GM12878 (cell line): ENCODE measurements around the gene ASB15. TPM values are rescaled to one million over a fixed set of nuclear protein-coding genes. Genes with fewer than 3 reads are reported as not detected.

Experiments
- ATF3 ChIP-seq: IDR thresholded peaks from 2 replicates; pipeline ENCODE4 v1.6.1; 2011; ENCODE audit warnings: low read depth, mild to moderate bottlenecking, low read length, moderate library complexity, borderline replicate concordance; ENCODE audit errors: extremely low read depth
- BHLHE40 ChIP-seq, 2 experiments: fragments of 450-650 bp in 1 of 2; IDR thresholded peaks; 2 replicates each; pipeline ENCODE4 v1.6.1; 2011 to 2017; ENCODE audit warnings: low read depth in 2 of 2, borderline replicate concordance in 1 of 2, improper control_type of control experiment in 1 of 2, low read length in 1 of 2, mild to moderate bottlenecking in 1 of 2
- CEBPB ChIP-seq, 2 experiments: fragments of 150-350 bp in 1 of 2; IDR thresholded peaks; 2 replicates each; pipeline ENCODE4 v1.6.1; 2012 to 2014; ENCODE audit warnings: low read depth in 2 of 2, low read length in 2 of 2, borderline replicate concordance in 1 of 2, inconsistent platforms in 1 of 2
- CREB1 ChIP-seq: IDR thresholded peaks from 2 replicates; pipeline ENCODE4 v1.6.1; 2012; ENCODE audit warnings: low read depth, mild to moderate bottlenecking, inconsistent platforms
- CUX1 ChIP-seq: IDR thresholded peaks from 2 replicates; pipeline ENCODE4 v1.6.1; 2012; ENCODE audit warnings: improper control_type of control experiment, low read depth, low read length; ENCODE audit not compliant: insufficient replicate concordance
- EP300 ChIP-seq, 2 experiments: fragments of 150-350 bp in 1 of 2; IDR thresholded peaks; 2 replicates each; pipeline ENCODE4 v1.6.1; 2011 to 2012; ENCODE audit warnings: low read depth in 2 of 2, low read length in 2 of 2, borderline replicate concordance in 1 of 2, improper control_type of control experiment in 1 of 2, inconsistent platforms in 1 of 2; ENCODE audit not compliant: control insufficient read depth in 1 of 2
- FOS ChIP-seq: IDR thresholded peaks from 3 replicates; pipeline ENCODE4 v1.6.1; 2011; ENCODE audit warnings: borderline replicate concordance; ENCODE audit not compliant: insufficient read length; ENCODE audit errors: extremely low read depth
- MAX ChIP-seq: IDR thresholded peaks from 2 replicates; pipeline ENCODE4 v1.6.1; 2012; ENCODE audit warnings: low read depth, low read length, improper control_type of control experiment
- MEF2B ChIP-seq: fragments of 450-650 bp; IDR thresholded peaks from 2 replicates; pipeline ENCODE4 v1.6.1; 2018; ENCODE audit warnings: mild to moderate bottlenecking, moderate library complexity; ENCODE audit not compliant: partially characterized antibody, poor library complexity, severe bottlenecking
- NFYA ChIP-seq: IDR thresholded peaks from 2 replicates; pipeline ENCODE4 v1.6.1; 2011; ENCODE audit warnings: low read depth, mild to moderate bottlenecking, low read length, improper control_type of control experiment, borderline replicate concordance
- NRF1 ChIP-seq: conservative IDR thresholded peaks from 2 replicates; pipeline ENCODE4 v1.6.1; 2011; ENCODE audit warnings: mild to moderate bottlenecking, low read depth, low read length, improper control_type of control experiment
- RB1 ChIP-seq: fragments of 450-650 bp; formaldehyde crosslinking; IDR thresholded peaks from 2 replicates; pipeline ENCODE4 v1.6.1; 2017; ENCODE audit warnings: mild to moderate bottlenecking, borderline replicate concordance
- RBBP5 ChIP-seq: fragments of 200-600 bp; sonication (generic); conservative IDR thresholded peaks from 2 replicates; pipeline ENCODE4 v1.6.1; 2016
- REST ChIP-seq: IDR thresholded peaks from 2 replicates; pipeline ENCODE4 v1.6.1; 2012; ENCODE audit warnings: mild to moderate bottlenecking, low read depth, low read length
- RUNX3 ChIP-seq: IDR thresholded peaks from 2 replicates; pipeline ENCODE4 v1.6.1; 2012; ENCODE audit warnings: low read length, inconsistent platforms
- SPI1 ChIP-seq: IDR thresholded peaks from 2 replicates; pipeline ENCODE4 v1.6.1; 2011; ENCODE audit warnings: low read depth, mild to moderate bottlenecking, low read length, moderate library complexity, borderline replicate concordance; ENCODE audit not compliant: insufficient read depth
- TAF1 ChIP-seq: IDR thresholded peaks from 2 replicates; pipeline ENCODE4 v1.6.1; 2011; ENCODE audit warnings: mild to moderate bottlenecking, low read depth, low read length, borderline replicate concordance
- TBL1XR1 ChIP-seq: IDR thresholded peaks from 2 replicates; pipeline ENCODE4 v1.6.1; 2012; ENCODE audit warnings: low read depth, low read length, improper control_type of control experiment
- polyA plus RNA-seq, 11 experiments: library from polyadenylated mRNA; depleted of rRNA in 4 of 11; unstranded in 6 of 11; stranded (reverse) in 5 of 11; fragments of >200 nt; fragmentation: Nextera tagmentation in 4 of 11; fragmentation: Illumina TruSeq in 1 of 11; extraction: Ambion mirVana in 4 of 11; extraction: Trizol in 1 of 11; gene quantifications; 1 replicate in 1 of 11; 2 replicates in 10 of 11; pipeline versions ENCODE4 v1.2.1 to v1.2.3, GENCODE V29; 2011 to 2016; ENCODE audit warnings: inconsistent platforms in 2 of 11, missing spikeins in 2 of 11, low read depth in 1 of 11
- total RNA-seq, 4 experiments: library from RNA; depleted of rRNA in 3 of 4; stranded (reverse); fragments of >200 nt in 3 of 4; fragmentation: Illumina TruSeq in 1 of 4; extraction: Trizol in 1 of 4; gene quantifications; 2 replicates each; pipeline versions ENCODE4 v1.2.1 to v1.2.3, GENCODE V29; 2013 to 2021

The ASB15 gene
- total and polyA plus RNA-seq, 10 of the 15 experiments (the other 5 are each of a cell fraction or from before 2014, with no cell fraction given): not detected

- TF ChIP-seq BHLHE40 (IDR thresholded peaks at IDR 0.05; ENCODE audit: borderline replicate concordance in 1 of 2, low read depth in 2 of 2, low read length in 1 of 2) (peak; percentile 17 to 59; a peak in 2 of 4 replicates), CEBPB (IDR thresholded peaks at IDR 0.05; ENCODE audit: borderline replicate concordance in 1 of 2, low read depth in 2 of 2, low read length in 2 of 2) (no peak), RBBP5 (no peak), RB1 (peak; percentile 44; the same call in 1 of the 2 replicates), TBL1XR1 (peak; percentile 53; the same call in 1 of the 2 replicates), SPI1 (no peak), MAX (peak; percentile 29; the same call in 1 of the 2 replicates), NRF1 (peak; percentile 57), ATF3 (0 out of 2 replicates have a peak, but pooled peaks have one; percentile 24), EP300 (IDR thresholded peaks at IDR 0.05; ENCODE audit: borderline replicate concordance in 1 of 2, control insufficient read depth in 1 of 2, low read depth in 2 of 2, low read length in 2 of 2) (peak in 1 of 2 experiments; percentile 44; a peak in 1 of 4 replicates), FOS (no peak), CREB1 (peak; percentile 96), REST (0 out of 2 replicates have a peak, but pooled peaks have one; percentile 9), MEF2B (peak; percentile 33), RUNX3 (0 out of 2 replicates have a peak, but pooled peaks have one; percentile 14), NFYA (no peak), TAF1 (peak; percentile 72), CUX1 (peak; percentile 89)
Observed at GRCh38 chr7:123557398-123558288, 44.0 kb upstream of the ASB15 start, which contains the start of gene NDUFA5 (continued).
